GM12875 (cell line): ENCODE results near the gene PPDPF.

Source experiments
- H3K4me3 ChIP-seq: one replicate; pipeline ENCODE4 v1.5.1; 2011; ENCODE audit warnings: low read depth, low read length, control low read depth
- TF ChIP-seq, protein P1 (sequence below): IDR thresholded peaks from 2 replicates; pipeline ENCODE4 v1.5.1; 2011; ENCODE audit warnings: low read depth, mild to moderate bottlenecking, control low read depth, inconsistent platforms, low read length, moderate library complexity, borderline replicate concordance; ENCODE audit not compliant: insufficient read depth

The PPDPF gene

DNA sequence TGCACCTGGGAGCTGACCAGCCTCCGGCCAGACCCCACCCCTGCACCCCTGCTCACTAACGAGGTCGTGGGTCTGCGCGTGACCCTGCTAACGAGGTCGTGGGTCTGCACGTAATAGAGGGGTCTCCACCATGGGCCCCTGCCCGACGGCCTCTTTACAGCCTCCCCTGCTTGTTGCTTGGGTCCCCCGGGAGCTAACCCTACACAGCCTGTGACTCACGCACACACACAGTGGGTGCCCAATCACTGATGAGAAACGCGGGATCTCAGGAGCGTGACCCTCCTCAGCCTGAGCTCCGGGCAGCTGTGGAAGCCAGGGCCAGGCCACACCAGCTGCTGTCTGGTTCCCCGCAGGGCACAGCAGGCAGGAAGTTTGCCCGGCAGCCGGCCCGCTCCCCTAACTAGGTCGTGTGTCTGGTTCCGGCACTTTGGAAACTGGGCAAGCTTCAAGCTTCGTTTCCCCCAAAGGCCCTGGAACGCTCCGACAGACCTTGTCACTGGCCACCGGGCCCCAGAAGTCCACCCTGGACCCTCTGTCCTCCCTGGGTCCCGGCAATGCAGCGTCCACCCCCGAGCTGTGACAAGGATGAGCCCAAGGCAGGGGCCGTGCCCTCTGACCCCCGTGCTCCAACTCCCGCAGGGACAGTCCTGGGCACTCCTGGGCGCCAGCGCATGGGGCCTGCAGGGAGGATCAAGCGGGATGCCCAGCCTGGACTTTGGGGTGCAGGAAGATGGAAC is 15.8 kb downstream of the PPDPF start:
- TF ChIP-seq, protein P1, sequence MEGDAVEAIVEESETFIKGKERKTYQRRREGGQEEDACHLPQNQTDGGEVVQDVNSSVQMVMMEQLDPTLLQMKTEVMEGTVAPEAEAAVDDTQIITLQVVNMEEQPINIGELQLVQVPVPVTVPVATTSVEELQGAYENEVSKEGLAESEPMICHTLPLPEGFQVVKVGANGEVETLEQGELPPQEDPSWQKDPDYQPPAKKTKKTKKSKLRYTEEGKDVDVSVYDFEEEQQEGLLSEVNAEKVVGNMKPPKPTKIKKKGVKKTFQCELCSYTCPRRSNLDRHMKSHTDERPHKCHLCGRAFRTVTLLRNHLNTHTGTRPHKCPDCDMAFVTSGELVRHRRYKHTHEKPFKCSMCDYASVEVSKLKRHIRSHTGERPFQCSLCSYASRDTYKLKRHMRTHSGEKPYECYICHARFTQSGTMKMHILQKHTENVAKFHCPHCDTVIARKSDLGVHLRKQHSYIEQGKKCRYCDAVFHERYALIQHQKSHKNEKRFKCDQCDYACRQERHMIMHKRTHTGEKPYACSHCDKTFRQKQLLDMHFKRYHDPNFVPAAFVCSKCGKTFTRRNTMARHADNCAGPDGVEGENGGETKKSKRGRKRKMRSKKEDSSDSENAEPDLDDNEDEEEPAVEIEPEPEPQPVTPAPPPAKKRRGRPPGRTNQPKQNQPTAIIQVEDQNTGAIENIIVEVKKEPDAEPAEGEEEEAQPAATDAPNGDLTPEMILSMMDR: no peak
- H3K4me3 ChIP-seq: no peak overlapping the region

DNA sequence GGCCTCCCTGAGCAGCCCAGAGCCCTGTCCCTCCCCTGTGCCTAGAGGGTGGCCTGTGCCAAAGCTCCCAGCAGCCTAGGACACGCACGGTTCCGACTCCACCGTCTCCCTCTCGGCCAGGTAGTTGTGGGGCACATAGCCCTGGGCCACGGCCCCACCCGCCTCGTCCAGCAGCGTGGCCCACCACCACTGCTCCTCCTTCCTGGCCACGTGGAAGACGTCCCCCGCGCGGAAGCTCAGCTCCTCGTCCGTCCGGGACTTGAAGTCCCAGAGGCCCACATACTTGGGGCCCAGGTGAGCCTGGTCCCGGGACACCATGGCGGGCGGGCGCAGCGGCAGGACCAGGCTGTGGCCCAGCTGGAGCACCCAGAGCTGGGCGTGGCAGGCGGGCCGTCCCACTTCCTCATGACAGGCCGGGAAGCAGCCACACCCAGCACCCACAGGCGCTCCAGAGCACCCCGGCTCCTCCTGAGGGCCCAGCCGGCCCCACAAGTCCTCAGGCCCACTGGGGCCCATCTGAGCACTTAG is 16.5 kb downstream of the PPDPF start, which contains the start of gene PTK6:
TSS of gene PTK6 (minus strand) at position 380 of the 528 bp plus-strand sequence. CDS start at position 318, 62 bp downstream.
- TF ChIP-seq, protein P1: no peak
- H3K4me3 ChIP-seq: peak within 1 kb of the TSS; percentile 48

DNA sequence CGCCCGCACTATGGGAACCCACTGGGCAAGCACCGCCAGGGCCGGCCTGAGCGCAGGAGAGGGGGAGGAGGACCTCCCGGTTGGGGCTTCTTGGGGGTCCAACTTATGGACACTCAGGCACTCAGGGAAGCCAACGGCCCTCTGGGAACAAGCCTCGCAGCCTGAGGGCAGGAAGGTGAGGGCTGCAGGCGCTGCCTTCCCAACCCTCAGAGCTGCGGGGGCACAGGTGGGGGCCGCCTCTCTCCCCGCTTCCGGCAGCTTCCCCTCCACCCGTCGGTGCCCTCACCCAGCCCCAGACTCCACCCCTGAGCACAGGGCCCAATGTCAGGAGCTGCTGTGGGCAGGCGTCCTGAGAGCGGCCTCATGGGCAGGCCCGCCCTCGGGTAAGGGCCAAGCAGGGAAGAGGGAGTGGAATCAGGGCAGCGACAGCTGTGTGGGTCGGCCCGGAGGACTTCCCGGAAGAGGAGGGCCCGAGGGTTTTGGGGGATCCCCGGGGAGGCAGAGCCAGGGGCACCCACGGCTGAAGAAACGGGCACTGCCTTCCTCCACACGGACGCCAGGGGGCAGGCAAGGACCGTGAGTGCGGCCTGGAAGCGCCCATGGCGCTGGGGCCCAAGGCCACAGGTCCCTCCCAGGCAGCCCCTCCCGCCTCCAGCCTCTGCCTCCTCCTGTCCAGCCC is 17.1 kb downstream of the PPDPF start:
- H3K4me3 ChIP-seq: peak overlapping the region; percentile 48
- TF ChIP-seq, protein P1: peak; percentile 99

DNA sequence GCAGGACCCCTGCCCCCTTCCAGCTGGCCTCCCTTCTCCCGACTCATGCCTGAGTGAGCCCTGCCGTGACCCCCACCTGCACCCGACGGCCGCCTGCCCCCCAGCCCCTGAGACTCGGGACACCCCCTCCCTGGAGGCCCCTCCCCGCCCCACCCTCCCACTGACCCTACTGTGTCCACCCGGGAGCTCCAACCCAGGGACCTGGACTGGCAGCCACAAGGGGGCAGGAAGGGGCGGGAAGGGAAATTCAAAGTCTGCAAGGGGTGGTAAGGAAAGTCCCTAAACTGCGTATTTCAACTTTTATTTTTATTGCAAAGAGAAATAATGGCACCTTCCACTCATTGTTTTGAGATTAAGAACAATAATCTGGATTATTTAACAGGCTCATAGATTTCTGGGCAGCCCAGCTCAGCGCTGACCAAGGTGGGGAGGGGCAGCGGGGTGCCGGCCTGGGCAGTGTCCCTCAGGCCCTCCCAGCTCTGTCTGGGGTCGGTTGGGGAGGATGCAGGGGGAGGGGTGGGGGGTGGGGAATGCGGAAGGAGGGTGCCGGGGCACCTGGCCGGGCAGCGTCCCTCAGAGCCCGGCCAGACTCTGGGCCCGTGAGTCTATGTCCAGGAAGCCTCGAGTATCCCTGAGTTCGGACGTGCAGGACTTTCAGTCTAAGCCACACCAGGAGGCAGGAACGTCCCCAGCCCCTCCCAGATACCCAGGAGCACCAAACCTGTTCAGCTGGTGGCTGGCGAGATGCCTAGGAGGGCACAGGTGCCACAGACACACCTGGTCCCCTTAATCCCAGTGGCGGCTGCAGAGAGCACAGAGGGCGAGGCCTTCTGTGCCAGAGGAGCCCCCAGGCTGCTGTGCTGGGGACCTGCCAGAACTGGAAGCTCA is 17.9 kb downstream of the PPDPF start:
- TF ChIP-seq, protein P1: no peak
- no peak overlapping the region for H3K4me3 ChIP-seq

DNA sequence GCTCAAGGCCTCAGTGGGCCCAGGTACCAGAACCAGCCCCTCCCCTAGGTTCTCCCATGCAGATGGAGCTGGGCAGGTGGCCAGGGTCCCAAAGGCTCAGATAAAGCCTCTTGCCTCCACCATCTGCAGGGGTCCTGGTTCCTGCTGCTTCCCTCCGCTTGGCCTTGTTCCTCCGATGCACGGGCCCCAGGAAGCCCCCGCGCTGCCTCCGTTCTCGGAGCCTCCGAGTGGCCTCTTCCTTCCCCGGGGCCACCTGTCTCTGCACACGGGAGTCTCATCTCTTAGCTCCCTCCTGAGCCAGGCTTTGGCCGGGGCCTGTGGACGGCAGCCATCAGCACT is 18.5 kb downstream of the PPDPF start:
- no peak overlapping the region for H3K4me3 ChIP-seq
- TF ChIP-seq, protein P1: no peak

DNA sequence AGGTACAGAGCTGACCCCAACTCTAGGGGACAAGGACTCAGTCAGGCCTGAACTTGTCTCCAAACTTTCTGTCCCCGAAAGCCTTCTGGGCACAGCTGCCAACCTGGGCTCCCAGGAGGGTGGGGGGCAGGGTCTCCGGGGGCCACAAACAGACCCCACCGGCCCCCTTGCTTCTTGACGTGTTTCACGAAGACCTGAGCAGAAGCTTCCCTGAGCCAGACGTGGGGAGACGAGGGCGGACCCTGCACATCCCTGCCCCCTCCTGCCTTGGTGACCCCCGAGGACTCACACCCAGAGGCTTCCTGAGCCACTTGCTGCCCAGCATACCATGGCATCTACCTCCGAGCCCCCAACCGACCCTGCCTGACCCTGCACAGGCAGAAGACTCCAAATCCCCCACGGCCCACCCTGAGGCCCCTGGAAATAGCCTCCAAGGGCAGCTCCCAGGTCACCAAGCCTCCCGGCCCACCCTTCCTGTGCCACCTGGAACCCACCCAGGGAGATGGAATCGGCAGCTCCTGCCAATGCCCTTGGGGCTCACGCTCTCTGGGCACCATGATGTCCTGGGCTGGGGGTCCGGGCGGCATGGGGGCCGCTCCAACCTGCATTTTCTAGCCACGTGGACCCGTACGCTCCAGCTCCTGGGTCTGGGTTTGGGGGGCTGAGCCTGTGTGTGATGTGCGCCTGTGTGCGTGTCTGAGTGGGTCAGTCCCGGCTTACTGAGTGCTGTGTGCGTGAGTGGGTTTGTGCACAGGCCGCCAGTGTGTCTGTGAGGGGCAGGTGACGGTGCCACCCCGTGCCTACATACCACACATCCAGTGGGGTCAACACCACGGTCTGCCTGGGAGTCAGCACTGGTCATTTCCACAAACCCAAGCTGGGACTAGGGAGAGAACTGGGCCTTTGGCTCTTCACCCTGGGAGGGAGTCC is 19.1 kb downstream of the PPDPF start:
- no peak overlapping the region for H3K4me3 ChIP-seq
- TF ChIP-seq, protein P1: no peak
